OCI-LY7 (cell line): ENCODE data around the gene ARL11. TPM values are rescaled to one million over a fixed set of nuclear protein-coding genes. Genes with fewer than 3 reads are reported as not detected.
A peak's percentile ranks its signal among the peaks of the same experiment; 100 is the strongest.

ENCODE experiments used
- BruUV-seq: library from RNA; stranded (reverse); fragments of 400-500 nt; replicated peaks from 2 replicates; lab custom pipeline; 2021; lab: Mats Ljungman, UMichigan
- CTCF ChIA-PET: fragments of 300-600 bp; sonication (Branson Sonifier 250); formaldehyde crosslinking; loops from one replicate; lab custom pipeline; 2022; ENCODE audit warnings: antibody characterized with exemption; ENCODE audit not compliant: unreplicated experiment; lab: Charles Lee
- POLR2A ChIA-PET: fragments of 300-600 bp; sonication (Branson Sonifier 250); formaldehyde crosslinking; loops from one replicate; lab custom pipeline; 2022; ENCODE audit warnings: antibody characterized with exemption; lab: Charles Lee
- DNase-seq: peaks from one replicate; pipeline ENCODE4 v3.0.0-alpha.2; 2015; ENCODE audit warnings: low spot score
- H2AFZ ChIP-seq: fragments of 200-600 bp; sonication (generic), shearing (Covaris generic); 2 replicates; pipeline ENCODE4 v1.6.1; 2014; ENCODE audit warnings: mild to moderate bottlenecking, antibody characterized with exemption, low read length, moderate library complexity
- H3K27ac ChIP-seq: fragments of 200-600 bp; sonication (generic); 2 replicates; pipeline ENCODE4 v1.5.1; 2014; ENCODE audit warnings: mixed run types, low read depth, mild to moderate bottlenecking, moderate library complexity, low read length, inconsistent platforms; ENCODE audit not compliant: poor library complexity, severe bottlenecking
- H3K36me3 ChIP-seq: fragments of 200-600 bp; sonication (generic); 2 replicates; pipeline ENCODE4 v1.6.1; 2014; ENCODE audit warnings: mild to moderate bottlenecking, antibody characterized with exemption, low read length, moderate library complexity, mixed read lengths; ENCODE audit not compliant: insufficient read depth
- H3K4me1 ChIP-seq: fragments of 200-600 bp; sonication (generic); 2 replicates; pipeline ENCODE4 v1.5.1; 2014; ENCODE audit warnings: mild to moderate bottlenecking, low read length; ENCODE audit not compliant: insufficient read depth, poor library complexity, severe bottlenecking
- H3K4me2 ChIP-seq: fragments of 200-600 bp; sonication (generic); 2 replicates; pipeline ENCODE4 v1.6.1; 2014; ENCODE audit warnings: mild to moderate bottlenecking, low read length
- H3K4me3 ChIP-seq: fragments of 200-600 bp; sonication (generic); 2 replicates; pipeline ENCODE4 v1.5.1; 2014; ENCODE audit warnings: mild to moderate bottlenecking, low read depth, low read length; ENCODE audit not compliant: poor library complexity, severe bottlenecking
- H3K79me2 ChIP-seq: fragments of 200-600 bp; sonication (generic); 2 replicates; pipeline ENCODE4 v1.6.1; 2016; ENCODE audit warnings: low read depth, mild to moderate bottlenecking, low read length, moderate library complexity, mixed read lengths; ENCODE audit not compliant: insufficient read depth
- H3K9me2 ChIP-seq: fragments of 200-600 bp; sonication (generic); 2 replicates; pipeline ENCODE4 v1.6.1; 2016; ENCODE audit warnings: mild to moderate bottlenecking, low read length, mixed read lengths; ENCODE audit not compliant: insufficient read depth
- H3K9me3 ChIP-seq: fragments of 200-600 bp; sonication (generic); 2 replicates; pipeline ENCODE4 v1.6.1; 2014; ENCODE audit warnings: mild to moderate bottlenecking, mixed run types, low read length, mixed read lengths
- H4K20me1 ChIP-seq: fragments of 200-600 bp; sonication (generic); 2 replicates; pipeline ENCODE4 v1.6.1; 2014; ENCODE audit warnings: mild to moderate bottlenecking, antibody characterized with exemption, low read length, moderate library complexity, mixed read lengths; ENCODE audit not compliant: insufficient read depth
- CTCF ChIP-seq: fragments of 200-600 bp; sonication (generic); conservative IDR thresholded peaks from 2 replicates; pipeline ENCODE4 v1.5.1; 2014; ENCODE audit warnings: mild to moderate bottlenecking, antibody characterized with exemption, low read length, moderate library complexity, mixed read lengths
- EZH2phosphoT487 ChIP-seq: fragments of 200-600 bp; sonication (generic); IDR thresholded peaks from 2 replicates; pipeline ENCODE4 v1.6.1; 2018; ENCODE audit warnings: low read depth, borderline replicate concordance, mild to moderate bottlenecking, mixed run types, antibody characterized with exemption, low read length, moderate library complexity, mixed read lengths
- intact Hi-C: fragments of 100-400 bp; cut with micrococcal nuclease; formaldehyde crosslinking; loops from one replicate; pipeline ENCODE4 v1.10.0; 2022; ENCODE audit not compliant: unreplicated experiment
- total RNA-seq, 2 experiments: library from RNA; depleted of rRNA in 1 of 2; stranded (reverse); fragments of >200 nt in 1 of 2; shearing (Covaris generic) in 1 of 2; gene quantifications; 2 replicates each; pipeline ENCODE4 v1.2.3, GENCODE V29; 2014 to 2022

The ARL11 gene
- total RNA-seq, 2 experiments from 2014 or later: 8.3 to 20.5 TPM

- Histone ChIP-seq H4K20me1 (no peaks in the 10 kb centered on the region), H3K79me2 (no peaks in the 10 kb centered on the region), H3K9me2 (no peaks in the 10 kb centered on the region), H2AFZ (no peak overlapping the region), H3K4me1 (peaks cover under 1% of the 10 kb centered on the region), H3K4me2 (no peak overlapping the region), H3K4me3 (no peak overlapping the region), H3K9me3 (no peaks in the 10 kb centered on the region), H3K36me3 (peaks cover 66% of the 10 kb centered on the region), H3K27ac (no peak overlapping the region)
- CTCF ChIA-PET: no interaction called here
- intact Hi-C loops: loop anchor here (2.0 kb wide), 1 partner anchor 170 kb away; no protein-coding TSS in a partner anchor
- POLR2A ChIA-PET: interaction anchor here (0.6 to 1.1 kb wide), 5 partner anchors 9 to 128 kb away, joined by 3 to 5 read pairs (median 3); no protein-coding TSS in a partner anchor
- DNase-seq: peak; percentile 34
- no TSS peak for BruUV-seq
- no peak for TF ChIP-seq EZH2phosphoT487
- peak; percentile 65 for TF ChIP-seq CTCF
These were observed 50.9 kb downstream of the ARL11 start for GRCh38 chr13:49679246-49679645.

DNA sequence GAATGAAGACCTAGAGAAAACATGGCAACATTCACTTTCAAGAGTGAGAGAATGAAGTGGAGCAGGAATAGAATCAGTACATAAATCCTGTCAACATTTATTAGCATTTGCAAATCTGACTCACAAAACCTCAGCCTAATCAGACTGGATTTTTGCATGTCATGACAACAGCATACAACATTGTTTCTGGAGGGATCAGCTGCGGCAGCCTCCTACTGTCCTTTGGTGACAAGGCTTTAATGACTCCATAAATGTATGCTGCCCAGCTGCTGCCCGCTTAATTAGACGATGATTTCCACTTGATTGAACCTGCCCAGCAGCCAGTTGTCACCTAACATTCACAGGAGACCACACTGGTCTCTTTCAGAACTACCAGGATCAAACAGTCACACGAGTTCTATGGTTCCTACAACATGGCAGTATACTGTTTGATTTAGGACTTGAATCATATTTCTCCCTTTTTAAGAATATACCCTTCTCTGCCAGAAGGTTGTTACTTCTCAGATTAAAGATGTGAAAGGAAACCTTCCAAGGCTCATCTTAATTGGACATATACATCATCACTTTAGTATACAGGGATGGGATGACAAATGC lies 53.6 kb downstream of the ARL11 start:
- Histone ChIP-seq H3K4me2 (no peak overlapping the region), H4K20me1 (no peaks in the 10 kb centered on the region), H3K9me2 (no peaks in the 10 kb centered on the region), H3K79me2 (no peaks in the 10 kb centered on the region), H3K4me3 (no peak overlapping the region), H3K4me1 (peaks cover 13% of the 10 kb centered on the region), H3K27ac (no peak overlapping the region), H3K36me3 (peaks cover 63% of the 10 kb centered on the region), H2AFZ (no peak overlapping the region), H3K9me3 (no peaks in the 10 kb centered on the region)
- CTCF ChIA-PET: no interaction called here
- TF ChIP-seq EZH2phosphoT487: no peak
- no peak for TF ChIP-seq CTCF
- BruUV-seq: no TSS peak
- intact Hi-C loops: no loop called here
- POLR2A ChIA-PET: interaction anchor here (0.7 to 1.4 kb wide), 3 partner anchors 9 to 127 kb away, joined by 3 to 4 read pairs (median 3); partner anchors contain the start of gene EBPL
- DNase-seq: no peak

Other genes starting within 250 kb of the ARL11 start
- 5.4 and 9.6 TPM in 2 replicates for gene CAB39L, start 184.4 kb upstream of the ARL11 start, total RNA-seq (2014; rRNA removed; shearing (Covaris generic))
- gene CAB39L, start 184.4 kb upstream of the ARL11 start, total RNA-seq (2022): 26.7 and 28.6 TPM in 2 replicates
- 22.0 and 23.3 TPM in 2 replicates for gene SETDB2, start 184.2 kb upstream of the ARL11 start, total RNA-seq (2014; rRNA removed; shearing (Covaris generic))
- 41.3 and 41.7 TPM in 2 replicates for gene SETDB2, start 184.2 kb upstream of the ARL11 start, total RNA-seq (2022)
- gene PHF11, start 132.6 kb upstream of the ARL11 start, total RNA-seq (2014; rRNA removed; shearing (Covaris generic)): 29.9 and 32.8 TPM in 2 replicates
- 56.1 and 59.8 TPM in 2 replicates for gene PHF11, start 132.6 kb upstream of the ARL11 start, total RNA-seq (2022)
- gene RCBTB1, start 42.9 kb upstream of the ARL11 start, total RNA-seq (2014; rRNA removed; shearing (Covaris generic)): 13.4 and 15.1 TPM in 2 replicates
- 30.6 and 31.1 TPM in 2 replicates for gene RCBTB1, start 42.9 kb upstream of the ARL11 start, total RNA-seq (2022)
- 29.9 and 47.3 TPM in 2 replicates for gene EBPL, start 63.0 kb downstream of the ARL11 start, total RNA-seq (2014; rRNA removed; shearing (Covaris generic))
- 38.8 and 42.4 TPM in 2 replicates for gene EBPL, start 63.0 kb downstream of the ARL11 start, total RNA-seq (2022)
- 17.2 and 18.2 TPM in 2 replicates for gene KPNA3, start 164.2 kb downstream of the ARL11 start, total RNA-seq (2014; rRNA removed; shearing (Covaris generic))
- gene KPNA3, start 164.2 kb downstream of the ARL11 start, total RNA-seq (2022): 38.2 and 41.1 TPM in 2 replicates